RCC 7860 (cell line): ENCODE data around the gene LSAMP.
A peak's percentile ranks its signal among the peaks of the same experiment; 100 is the strongest.

Source experiments
- DNase-seq: peaks from one replicate; pipeline ENCODE4 v3.0.0-alpha.2; 2015; ENCODE audit warnings: low spot score
- FAIRE-seq: peaks from 2 replicates; lab custom pipeline; 2012; peaks lifted over from hg19 to GRCh38; lab: Jason Lieb, UNC

LSAMP gene

GRCh38 chr3:116300226-116300625 is 145.1 kb downstream of the LSAMP start:
- FAIRE-seq (no peak), DNase-seq (no peak)

- DNase-seq (no peak), FAIRE-seq (no peak)
These were observed 145.6 kb downstream of the LSAMP start for GRCh38 chr3:116299646-116300081.

- no peak for DNase-seq
- FAIRE-seq, result no peak
These were observed 147.1 kb downstream of the LSAMP start for GRCh38 chr3:116298151-116298550.

DNA sequence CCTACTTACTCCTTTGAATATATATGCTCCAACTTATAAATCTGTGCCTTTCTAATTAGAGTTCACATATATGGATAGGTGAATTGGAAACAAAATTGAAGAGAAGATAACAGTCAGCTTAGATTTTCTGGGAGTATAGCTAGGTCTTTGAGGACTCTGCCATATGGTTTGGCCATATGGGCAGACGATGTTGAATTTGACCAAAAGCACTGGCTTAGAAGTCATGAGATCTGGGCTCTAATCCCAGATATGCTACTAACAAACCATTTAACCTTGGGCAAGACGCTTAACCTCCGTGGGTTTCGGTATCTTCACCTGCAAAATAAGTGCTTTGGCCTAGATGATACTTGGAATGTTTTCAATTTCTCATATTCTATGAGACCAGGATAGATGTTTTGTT is 154.1 kb downstream of the LSAMP start:
- no peak for FAIRE-seq
- no peak for DNase-seq

GRCh38 chr3:116288485-116288884 is 156.8 kb downstream of the LSAMP start:
- no peak for DNase-seq
- FAIRE-seq, result no peak

GRCh38 chr3:116285781-116286421 is 159.4 kb downstream of the LSAMP start:
- no peak for FAIRE-seq
- DNase-seq, result no peak

- DNase-seq (no peak), FAIRE-seq (no peak)
These were observed 163.8 kb downstream of the LSAMP start for GRCh38 chr3:116281313-116282143.

DNA sequence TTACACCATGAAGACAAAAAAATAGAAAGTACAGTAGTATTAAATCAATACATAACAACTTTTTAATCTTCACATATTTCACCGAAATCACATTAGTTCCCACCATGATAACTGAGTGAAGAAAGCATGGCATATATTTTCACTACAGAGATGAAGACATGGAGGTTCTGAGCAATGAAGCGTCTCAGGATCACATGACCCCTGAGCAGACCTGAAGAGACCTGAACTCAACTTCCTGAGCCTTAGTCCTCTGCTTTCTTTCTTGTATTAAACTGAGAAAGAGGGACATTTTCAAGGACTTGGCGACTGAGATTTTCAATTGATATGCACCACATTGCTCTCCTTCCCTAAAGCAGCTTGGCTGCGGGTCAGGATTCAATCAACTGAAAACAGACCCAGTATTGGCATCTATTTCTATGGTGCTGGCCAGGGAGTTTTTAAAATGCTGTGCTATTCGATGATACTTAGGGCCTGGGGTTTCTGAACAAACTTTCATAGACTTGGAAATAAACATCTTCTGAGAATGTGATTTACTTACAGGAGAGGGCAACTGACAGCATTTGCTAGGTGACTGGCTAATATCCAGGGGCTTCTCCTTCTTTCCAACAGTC is 165.1 kb downstream of the LSAMP start:
- FAIRE-seq, result no peak

GRCh38 chr3:116276675-116277074 is 168.6 kb downstream of the LSAMP start:
- DNase-seq (no peak), FAIRE-seq (no peak)

More for the DNA sequence above, 165.1 kb downstream of the LSAMP start:
- no peak for DNase-seq

GRCh38 chr3:116270056-116270455 is 175.2 kb downstream of the LSAMP start:
- no peak for DNase-seq
- FAIRE-seq, result no peak

GRCh38 chr3:116267116-116267515 is 178.2 kb downstream of the LSAMP start:
- FAIRE-seq (no peak), DNase-seq (no peak)

GRCh38 chr3:116265976-116266584 is 179.2 kb downstream of the LSAMP start:
- FAIRE-seq (no peak), DNase-seq (no peak)

GRCh38 chr3:116265320-116265695 is 180.0 kb downstream of the LSAMP start:
- FAIRE-seq, result no peak
- DNase-seq, result no peak

DNA sequence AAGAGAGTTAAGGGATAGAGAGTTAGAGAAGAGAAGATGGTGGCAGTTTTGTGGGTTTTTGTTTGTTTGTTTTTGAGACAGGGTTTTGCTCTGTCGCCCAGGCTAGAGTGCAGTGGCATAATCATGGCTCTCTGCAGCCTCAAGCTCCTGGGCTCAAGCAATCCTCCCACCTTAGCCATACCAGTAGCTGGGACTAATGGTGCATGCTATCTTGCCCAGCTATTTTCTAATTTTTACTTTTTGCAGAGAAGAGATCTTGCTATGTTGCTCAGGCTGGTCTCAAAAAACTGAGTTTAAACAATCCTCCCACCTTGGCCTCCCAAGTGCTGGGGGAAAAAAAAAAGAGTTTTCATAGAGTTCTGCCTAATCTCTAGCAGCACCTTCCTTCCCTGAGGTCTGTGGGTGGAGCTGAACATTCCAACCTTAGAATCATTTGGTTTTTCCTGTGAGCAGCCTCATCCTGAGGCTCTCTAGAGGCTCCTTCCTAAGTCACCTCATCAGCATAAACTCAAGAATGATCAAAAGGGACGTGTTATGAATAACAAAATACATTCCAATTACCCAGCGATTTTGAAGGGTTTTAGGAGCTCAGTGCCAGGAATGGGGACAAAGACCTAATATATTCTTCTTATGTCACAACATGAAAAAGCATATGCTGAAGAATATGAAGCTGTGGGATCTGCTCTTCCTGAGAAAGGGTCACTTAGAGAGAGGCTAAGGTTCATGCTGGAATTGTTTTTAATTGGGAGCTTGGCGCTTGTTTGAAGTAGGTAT is 180.6 kb downstream of the LSAMP start:
- no peak for DNase-seq
- FAIRE-seq, result no peak

DNA sequence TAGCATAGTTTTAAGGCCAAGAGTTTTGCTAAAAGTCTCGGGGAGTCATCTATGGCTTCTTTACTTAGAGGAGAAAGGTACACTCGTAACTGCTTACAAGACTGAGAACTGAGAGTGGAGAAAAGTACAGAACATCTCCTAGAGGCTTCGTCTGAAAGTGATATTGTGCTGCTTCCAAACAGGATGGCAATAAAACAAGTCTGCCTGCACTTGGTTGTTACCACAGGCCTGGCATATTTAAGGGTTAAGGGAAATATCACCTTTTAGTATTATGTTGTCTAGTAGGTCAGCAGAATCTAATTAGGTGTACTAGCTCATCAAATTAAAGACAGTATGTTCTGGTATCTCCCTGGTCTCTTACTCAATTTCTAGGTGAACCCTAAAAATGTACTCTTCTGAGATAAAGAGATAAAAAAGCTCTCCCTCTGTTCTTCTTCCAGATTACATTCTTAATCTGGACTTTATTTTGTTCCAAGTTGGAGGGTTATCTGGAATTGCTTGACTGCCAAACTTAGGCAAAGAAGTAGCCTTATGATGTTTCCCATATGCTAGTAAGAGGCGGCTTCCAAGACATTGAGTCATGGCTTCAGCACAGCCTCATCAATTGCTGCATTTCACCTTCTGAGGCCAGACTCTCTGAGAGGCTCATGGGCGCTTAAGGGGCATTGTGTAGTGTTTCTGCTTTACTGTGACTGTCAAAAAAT is 181.3 kb downstream of the LSAMP start:
- DNase-seq (no peak), FAIRE-seq (no peak)

DNA sequence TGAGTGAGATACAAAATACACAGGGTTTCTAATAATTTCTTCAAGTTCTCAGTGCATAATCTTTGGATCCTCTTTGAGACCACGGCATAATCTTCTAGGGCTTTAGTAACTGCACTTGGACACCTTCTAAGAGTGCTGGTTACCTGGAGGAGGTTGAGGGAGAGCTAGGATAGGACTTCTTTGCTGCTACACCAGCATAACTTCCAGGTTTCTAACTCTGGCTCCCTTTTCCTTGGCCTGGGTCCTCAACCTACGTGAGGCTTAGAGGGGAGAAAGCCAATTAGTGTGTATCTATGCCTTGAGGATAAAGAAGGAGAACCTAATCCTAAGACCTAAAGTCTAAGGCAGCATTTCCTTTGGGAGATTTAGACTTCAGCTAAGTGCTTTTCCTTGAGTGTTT is 184.8 kb downstream of the LSAMP start:
- no peak for DNase-seq
- no peak for FAIRE-seq

- FAIRE-seq (no peak), DNase-seq (no peak)
These were observed 185.3 kb downstream of the LSAMP start for GRCh38 chr3:116259984-116260383.

- DNase-seq, result no peak
- peak; percentile 12 for FAIRE-seq
These were observed 188.3 kb downstream of the LSAMP start for GRCh38 chr3:116256843-116257485.

DNA sequence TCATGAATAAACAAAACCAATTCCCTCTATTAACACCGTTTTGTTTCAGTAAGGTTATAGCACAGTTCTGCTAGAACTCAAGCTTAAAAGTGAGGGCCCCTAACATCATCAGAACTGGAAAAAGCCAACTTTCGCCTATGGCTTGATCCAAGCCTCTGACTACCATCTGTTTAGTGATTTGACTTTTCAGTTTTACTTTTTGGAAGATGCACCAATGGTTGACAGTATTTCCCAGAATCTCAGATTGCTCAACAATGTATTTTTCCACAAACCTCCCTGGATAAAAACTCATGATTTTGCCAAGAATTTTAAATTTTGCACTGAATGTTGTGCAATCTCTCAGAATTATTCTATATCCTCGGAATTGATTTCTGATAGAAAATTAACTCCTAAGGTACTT is 190.7 kb downstream of the LSAMP start:
- DNase-seq, result no peak
- FAIRE-seq, result no peak

DNA sequence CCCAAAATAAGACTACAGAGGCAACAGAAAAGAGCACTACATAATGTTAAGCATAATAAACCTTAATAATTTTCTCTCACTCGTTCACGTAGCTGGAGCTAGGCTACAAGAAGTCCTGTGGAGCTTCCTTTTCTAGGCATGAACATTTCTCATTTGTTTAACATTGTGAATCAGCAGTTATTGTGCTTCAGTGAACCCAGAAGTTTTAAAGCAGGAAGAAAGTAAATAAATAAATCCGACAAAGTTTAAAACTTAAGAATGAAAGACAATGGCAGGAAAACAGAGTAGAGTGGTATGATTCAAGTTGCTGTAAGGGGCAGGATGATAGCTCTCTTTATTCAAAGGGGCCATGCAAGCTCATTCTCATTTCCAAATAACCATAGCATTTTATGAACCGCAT is 191.8 kb downstream of the LSAMP start:
- no peak for FAIRE-seq
- no peak for DNase-seq
